Mucosa of stomach (tissue), 1 donor: Measurements from ENCODE around the gene UCN3.
"Not testable (repeated sequence)": the region's sequence is repeated elsewhere in the genome, so short reads cannot be mapped to it uniquely, and the experiment has no call there.

ENCODE experiments used
- H3K27me3 ChIP-seq: one replicate; pipeline ENCODE4 v1.7.0; 2013; ENCODE audit warnings: mild to moderate bottlenecking, low read length; ENCODE audit not compliant: control insufficient read depth, insufficient read depth
- H3K36me3 ChIP-seq: one replicate; pipeline ENCODE4 v1.7.0; 2013; ENCODE audit warnings: low read length; ENCODE audit not compliant: control insufficient read depth, insufficient read depth
- H3K4me1 ChIP-seq: one replicate; pipeline ENCODE4 v1.7.0; 2013; ENCODE audit warnings: mild to moderate bottlenecking, low read length; ENCODE audit not compliant: control insufficient read depth, insufficient read depth
- H3K4me3 ChIP-seq: one replicate; pipeline ENCODE4 v1.7.0; 2013; ENCODE audit warnings: low read length
- H3K9ac ChIP-seq: one replicate; pipeline ENCODE4 v1.7.0; 2013; ENCODE audit warnings: mild to moderate bottlenecking, low read length, moderate library complexity
- H3K9me3 ChIP-seq: one replicate; pipeline ENCODE4 v1.7.0; 2013; ENCODE audit warnings: mild to moderate bottlenecking, low read length, moderate library complexity; ENCODE audit not compliant: control insufficient read depth
- donor health status: Pancreatic carcinoma.

UCN3 gene

DNA sequence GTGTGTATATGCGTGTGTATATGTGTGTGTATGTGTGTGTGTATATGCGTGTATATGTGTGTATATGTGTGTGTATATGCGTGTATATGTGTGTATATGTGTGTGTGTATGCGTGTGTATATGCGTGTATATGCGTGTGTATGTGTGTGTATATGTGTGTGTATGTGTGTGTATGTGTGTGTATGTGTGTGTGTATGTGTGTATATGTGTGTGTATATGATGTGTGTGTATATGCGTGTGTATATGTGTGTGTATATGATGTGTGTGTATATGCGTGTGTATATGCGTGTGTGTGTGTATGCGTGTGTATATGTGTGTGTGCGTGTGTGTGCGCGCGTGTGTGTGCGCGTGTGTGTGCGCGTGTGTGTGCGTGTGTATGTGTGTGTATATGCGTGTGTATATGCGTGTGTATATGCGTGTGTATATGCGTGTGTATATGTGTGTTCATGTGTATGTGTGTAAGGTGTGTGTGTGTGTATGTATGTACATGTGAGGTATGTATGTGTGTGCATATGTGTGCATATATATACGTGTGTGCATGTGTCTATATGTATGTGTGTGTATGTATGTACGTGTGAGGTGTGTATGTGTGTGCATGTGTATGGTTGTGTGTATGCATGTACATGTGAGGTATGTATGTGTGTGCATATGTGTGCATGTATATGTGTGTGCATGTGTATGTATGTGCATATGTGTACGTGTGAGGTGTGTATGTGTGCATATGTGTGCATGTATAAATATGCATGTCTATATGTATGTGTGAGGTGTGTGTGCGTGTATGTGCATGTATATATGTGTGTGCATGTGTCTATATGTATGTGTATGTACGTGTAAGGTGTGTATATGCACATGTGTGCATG, 6.0 kb downstream of the UCN3 start:
- Histone ChIP-seq H3K36me3 (no peaks in the 10 kb centered on the region), H3K4me1 (no peaks in the 10 kb centered on the region), H3K9me3 (no peaks in the 10 kb centered on the region), H3K27me3 (no peaks in the 10 kb centered on the region), H3K9ac (no peak overlapping the region), H3K4me3 (no peak overlapping the region)

- Histone ChIP-seq H3K4me1 (no peaks in the 10 kb centered on the region), H3K9ac (no peak overlapping the region), H3K4me3 (no peak overlapping the region), H3K27me3 (no peaks in the 10 kb centered on the region), H3K36me3 (no peaks in the 10 kb centered on the region), H3K9me3 (no peaks in the 10 kb centered on the region)
These were observed 8.5 kb downstream of the UCN3 start for GRCh38 chr10:5373307-5373706.

- Histone ChIP-seq H3K4me3 (no peak overlapping the region), H3K27me3 (no peaks in the 10 kb centered on the region), H3K9me3 (no peaks in the 10 kb centered on the region), H3K36me3 (no peaks in the 10 kb centered on the region), H3K4me1 (no peaks in the 10 kb centered on the region), H3K9ac (no peak overlapping the region)
These were observed 9.3 kb downstream of the UCN3 start for GRCh38 chr10:5373891-5374611.

DNA sequence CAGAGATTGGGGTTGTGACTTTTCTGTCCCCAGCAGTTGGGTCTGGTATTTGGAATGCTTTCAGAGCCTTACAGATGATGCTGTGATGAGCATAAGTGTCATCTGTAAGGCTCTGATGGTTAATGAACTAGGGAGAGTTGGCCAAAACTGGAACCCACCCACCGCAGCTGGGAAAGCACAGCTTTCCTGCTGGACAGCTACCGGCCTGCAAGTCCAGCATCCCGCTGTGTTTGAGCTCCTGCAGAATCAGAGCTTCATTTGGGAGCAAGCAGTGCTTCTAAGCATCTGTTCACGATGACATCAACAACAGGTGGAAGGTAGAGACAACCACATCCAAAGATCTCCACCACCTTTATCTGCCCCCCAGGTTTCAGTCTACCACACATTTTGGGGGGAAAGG, 11.7 kb downstream of the UCN3 start:
- Histone ChIP-seq H3K36me3 (no peaks in the 10 kb centered on the region), H3K27me3 (no peaks in the 10 kb centered on the region), H3K4me3 (no peak overlapping the region), H3K4me1 (no peaks in the 10 kb centered on the region), H3K9me3 (no peaks in the 10 kb centered on the region), H3K9ac (no peak overlapping the region)

DNA sequence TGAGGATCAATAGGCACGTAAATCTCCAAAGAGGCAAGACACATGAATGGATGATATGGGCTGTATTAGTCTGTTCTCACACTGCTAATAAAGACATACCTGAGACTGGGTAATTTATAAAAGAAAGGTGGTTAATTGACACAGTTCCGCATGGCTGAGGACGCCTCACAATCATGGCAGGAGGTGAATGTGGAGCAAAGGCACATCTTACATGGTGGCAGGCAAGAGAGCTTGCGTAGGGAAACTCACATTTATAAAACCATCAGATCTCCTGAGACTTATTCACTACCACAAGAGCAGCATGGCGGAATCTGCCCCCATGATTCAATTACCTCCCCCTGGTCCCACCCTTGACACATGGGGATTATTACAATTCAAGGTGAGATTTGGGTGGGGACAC, 14.4 kb downstream of the UCN3 start:
- H3K27me3 ChIP-seq, H3K9me3 ChIP-seq, H3K9ac ChIP-seq, H3K4me1 ChIP-seq, H3K4me3 ChIP-seq, H3K36me3 ChIP-seq: not testable (repeated sequence)

DNA sequence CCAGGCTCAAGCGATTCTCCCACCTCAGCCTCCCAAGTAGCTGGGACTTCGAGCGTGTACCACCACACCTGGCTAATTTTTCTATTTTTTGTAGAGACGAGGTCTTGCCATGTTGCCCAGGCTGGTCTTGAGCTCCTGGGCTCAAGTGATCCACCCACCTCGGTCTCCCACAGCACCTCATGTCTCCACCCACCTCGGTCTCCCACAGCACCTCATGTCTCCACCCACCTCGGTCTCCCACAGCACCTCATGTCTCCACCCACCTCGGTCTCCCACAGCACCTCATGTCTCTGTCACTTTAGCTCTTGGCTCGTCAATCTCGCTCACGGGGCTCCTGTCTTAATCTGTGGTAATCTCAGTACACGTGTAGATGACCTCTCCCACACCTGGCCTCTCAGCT, 15.6 kb downstream of the UCN3 start:
- not testable (repeated sequence) for H3K4me1 ChIP-seq, H3K9me3 ChIP-seq

GRCh38 chr10:5381187-5381586, 16.4 kb downstream of the UCN3 start:
- H3K4me3 ChIP-seq: no peak overlapping the region
- no peaks in the 10 kb centered on the region for H3K4me1 ChIP-seq
- H3K36me3 ChIP-seq: no peaks in the 10 kb centered on the region
- H3K27me3 ChIP-seq: no peaks in the 10 kb centered on the region
- no peaks in the 10 kb centered on the region for H3K9me3 ChIP-seq
- H3K9ac ChIP-seq: no peak overlapping the region

More for the DNA sequence above, 15.6 kb downstream of the UCN3 start:
- not testable (repeated sequence) for H3K4me3 ChIP-seq, H3K27me3 ChIP-seq, H3K36me3 ChIP-seq, H3K9ac ChIP-seq

DNA sequence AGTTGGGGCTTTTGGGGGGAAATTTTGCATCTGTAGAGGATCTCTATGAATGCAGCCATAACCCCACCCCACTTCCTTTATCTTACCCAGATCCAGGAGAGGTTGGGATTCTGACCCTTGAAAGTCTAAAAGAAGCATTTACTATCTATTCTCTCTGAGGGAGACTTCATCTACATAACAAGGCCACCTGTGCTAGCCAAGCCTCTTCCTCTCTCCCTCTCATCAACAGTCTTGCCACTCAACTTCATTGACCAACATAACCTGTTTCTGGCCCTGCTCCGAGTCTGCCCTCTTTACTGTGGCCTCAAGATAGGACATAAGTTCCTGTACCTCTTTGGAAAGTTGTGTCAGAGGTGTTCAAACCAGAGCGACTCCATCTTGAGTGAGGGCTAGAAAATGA, 20.5 kb downstream of the UCN3 start:
- no peaks in the 10 kb centered on the region for H3K36me3 ChIP-seq
- H3K4me3 ChIP-seq: no peak overlapping the region
- no peaks in the 10 kb centered on the region for H3K27me3 ChIP-seq
- no peaks in the 10 kb centered on the region for H3K4me1 ChIP-seq
- no peaks in the 10 kb centered on the region for H3K9me3 ChIP-seq
- no peak overlapping the region for H3K9ac ChIP-seq

GRCh38 chr10:5387169-5387568, 22.4 kb downstream of the UCN3 start:
- H3K27me3 ChIP-seq: no peaks in the 10 kb centered on the region

DNA sequence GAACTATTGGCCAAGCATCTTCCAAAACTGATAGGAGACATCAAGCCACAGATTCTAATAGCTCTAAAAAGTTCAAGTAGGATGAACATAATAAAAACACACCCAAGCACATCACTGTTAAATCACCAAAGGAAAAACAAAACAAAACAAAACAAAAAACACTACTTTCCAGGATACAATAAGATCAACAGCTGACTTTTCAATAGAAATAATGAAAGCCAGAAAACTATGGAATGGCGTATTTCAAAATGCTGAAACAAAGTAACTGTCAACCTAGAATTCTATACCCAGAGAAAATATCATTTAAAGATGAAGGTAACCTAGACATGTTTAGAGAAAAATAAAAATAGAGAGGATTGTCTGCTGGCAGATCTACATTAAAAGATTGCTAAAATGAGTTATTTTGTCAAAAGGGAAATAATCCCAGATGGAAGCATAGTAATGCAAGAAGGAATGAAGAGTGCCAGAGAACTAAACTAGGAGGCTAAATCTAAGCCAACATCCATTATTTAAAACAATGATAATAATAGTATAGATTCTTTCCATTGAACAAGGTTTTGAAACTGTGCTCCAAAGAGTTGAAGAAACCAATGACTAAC, 25.9 kb downstream of the UCN3 start:
- Histone ChIP-seq H3K4me1 (no peaks in the 10 kb centered on the region), H3K36me3 (no peaks in the 10 kb centered on the region), H3K4me3 (no peak overlapping the region), H3K9ac (no peak overlapping the region), H3K9me3 (no peaks in the 10 kb centered on the region), H3K27me3 (no peaks in the 10 kb centered on the region)

More at GRCh38 chr10:5387169-5387568, 22.4 kb downstream of the UCN3 start:
- Histone ChIP-seq H3K9ac (no peak overlapping the region), H3K36me3 (no peaks in the 10 kb centered on the region), H3K9me3 (no peaks in the 10 kb centered on the region), H3K4me1 (no peaks in the 10 kb centered on the region), H3K4me3 (no peak overlapping the region)

DNA sequence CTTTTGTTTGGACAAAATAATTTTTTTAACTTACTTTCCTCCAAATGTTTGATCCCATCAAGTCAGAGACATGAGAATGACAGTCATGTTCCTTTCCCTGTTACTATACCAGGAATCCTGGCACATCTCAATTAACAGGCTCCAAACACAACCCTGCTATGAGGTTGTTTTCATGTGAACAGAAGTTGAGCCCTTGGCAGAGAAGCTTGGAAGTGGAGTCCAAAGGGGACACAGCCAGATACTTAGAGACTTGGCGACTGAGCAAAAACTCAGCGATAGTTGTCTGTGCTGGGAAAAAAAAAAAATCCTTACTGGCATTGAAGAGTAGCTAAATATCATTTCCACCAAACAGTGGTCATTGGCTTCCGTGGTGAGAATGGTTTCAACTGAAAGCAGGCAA, 27.0 kb downstream of the UCN3 start:
- Histone ChIP-seq H3K36me3 (no peaks in the 10 kb centered on the region), H3K4me1 (no peaks in the 10 kb centered on the region), H3K9ac (no peak overlapping the region), H3K4me3 (no peak overlapping the region), H3K27me3 (no peaks in the 10 kb centered on the region), H3K9me3 (no peaks in the 10 kb centered on the region)

GRCh38 chr10:5393529-5393928, 28.8 kb downstream of the UCN3 start:
- no peaks in the 10 kb centered on the region for H3K36me3 ChIP-seq
- no peak overlapping the region for H3K4me3 ChIP-seq
- no peaks in the 10 kb centered on the region for H3K27me3 ChIP-seq
- no peaks in the 10 kb centered on the region for H3K9me3 ChIP-seq
- H3K9ac ChIP-seq: no peak overlapping the region
- no peaks in the 10 kb centered on the region for H3K4me1 ChIP-seq
